RWPE2 (cell line): ENCODE results near the gene FAM43B.

ENCODE experiments used
- ATAC-seq: fragments of 200-7000 bp; cut with Tn5 transposase; 3 replicates; pipeline ENCODE4 v1.9.1; 2021; ENCODE audit warnings: low read depth
- DNase-seq: peaks from one replicate; pipeline ENCODE4 v3.0.0-alpha.2; 2020; ENCODE audit warnings: low spot score
- H3K27ac ChIP-seq: fragments of 450-650 bp; 2 replicates; pipeline ENCODE4 v1.5.1; 2017; ENCODE audit warnings: mild to moderate bottlenecking; ENCODE audit not compliant: poor library complexity, severe bottlenecking
- H3K27me3 ChIP-seq: fragments of 250-450 bp; sonication (Bioruptor Pico); 2 replicates; pipeline ENCODE4 v1.5.1; 2021; ENCODE audit warnings: mild to moderate bottlenecking, moderate library complexity; ENCODE audit not compliant: insufficient read depth, poor library complexity, severe bottlenecking
- H3K36me3 ChIP-seq: fragments of 250-450 bp; sonication (Bioruptor Pico); 2 replicates; pipeline ENCODE4 v1.5.1; 2020; ENCODE audit warnings: low read depth, mild to moderate bottlenecking, moderate library complexity
- H3K4me1 ChIP-seq: fragments of 250-450 bp; sonication (Bioruptor Pico); 2 replicates; pipeline ENCODE4 v1.5.1; 2021; ENCODE audit warnings: mild to moderate bottlenecking, moderate library complexity; ENCODE audit not compliant: insufficient read depth, poor library complexity, severe bottlenecking
- H3K4me3 ChIP-seq: fragments of 250-450 bp; sonication (Bioruptor Pico); 2 replicates; pipeline ENCODE4 v1.5.1; 2021; ENCODE audit warnings: mild to moderate bottlenecking, moderate library complexity; ENCODE audit not compliant: severe bottlenecking
- H3K9me3 ChIP-seq: fragments of 250-450 bp; sonication (Bioruptor Pico); 2 replicates; pipeline ENCODE4 v1.5.1; 2021; ENCODE audit warnings: mild to moderate bottlenecking, moderate library complexity; ENCODE audit not compliant: severe bottlenecking
- CTCF ChIP-seq: fragments of 450-650 bp; IDR thresholded peaks from one replicate; pipeline ENCODE4 v1.5.1; 2017; ENCODE audit warnings: mild to moderate bottlenecking, moderate library complexity; ENCODE audit not compliant: poor library complexity, severe bottlenecking

The FAM43B gene

DNA sequence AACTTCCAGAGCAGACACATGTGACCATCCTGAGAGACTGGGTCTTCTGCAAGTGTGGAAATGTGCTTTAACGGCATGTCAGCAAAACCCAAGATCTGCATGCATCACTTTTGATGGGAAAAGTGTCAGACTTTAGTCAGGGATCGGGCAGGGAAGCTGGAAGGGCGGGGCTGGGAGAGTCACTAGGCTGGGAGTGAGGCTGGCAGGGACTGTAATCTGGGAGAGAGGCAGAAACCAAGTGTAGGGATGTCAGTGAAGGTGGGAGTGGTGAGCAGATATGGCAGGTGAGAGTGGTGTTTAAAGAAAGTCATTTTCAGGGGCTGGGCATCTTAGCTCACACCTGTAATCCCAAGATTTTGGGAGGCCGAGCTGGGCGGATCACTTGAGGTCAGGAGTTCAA lies 47.8 kb downstream of the FAM43B start:
- Histone ChIP-seq H3K9me3 (no peaks in the 10 kb centered on the region), H3K36me3 (peaks cover 6% of the 10 kb centered on the region; the same call in 1 of the 2 replicates), H3K4me1 (peaks cover 51% of the 10 kb centered on the region), H3K27ac (peak overlapping the region; percentile 81), H3K4me3 (no peak overlapping the region), H3K27me3 (no peaks in the 10 kb centered on the region)
- ATAC-seq: no peak
- DNase-seq: no peak
- no peak for TF ChIP-seq CTCF

- Histone ChIP-seq H3K9me3 (no peaks in the 10 kb centered on the region), H3K27me3 (no peaks in the 10 kb centered on the region), H3K36me3 (peaks cover 6% of the 10 kb centered on the region; the same call in 1 of the 2 replicates), H3K4me3 (no peak overlapping the region), H3K4me1 (peaks cover 51% of the 10 kb centered on the region), H3K27ac (peak overlapping the region; percentile 81)
- peak; percentile 32; the same call in 2 of the 3 replicates for ATAC-seq
- no peak for TF ChIP-seq CTCF
- no peak for DNase-seq
Observed at GRCh38 chr1:20601129-20601825, 48.9 kb downstream of the FAM43B start.

DNA sequence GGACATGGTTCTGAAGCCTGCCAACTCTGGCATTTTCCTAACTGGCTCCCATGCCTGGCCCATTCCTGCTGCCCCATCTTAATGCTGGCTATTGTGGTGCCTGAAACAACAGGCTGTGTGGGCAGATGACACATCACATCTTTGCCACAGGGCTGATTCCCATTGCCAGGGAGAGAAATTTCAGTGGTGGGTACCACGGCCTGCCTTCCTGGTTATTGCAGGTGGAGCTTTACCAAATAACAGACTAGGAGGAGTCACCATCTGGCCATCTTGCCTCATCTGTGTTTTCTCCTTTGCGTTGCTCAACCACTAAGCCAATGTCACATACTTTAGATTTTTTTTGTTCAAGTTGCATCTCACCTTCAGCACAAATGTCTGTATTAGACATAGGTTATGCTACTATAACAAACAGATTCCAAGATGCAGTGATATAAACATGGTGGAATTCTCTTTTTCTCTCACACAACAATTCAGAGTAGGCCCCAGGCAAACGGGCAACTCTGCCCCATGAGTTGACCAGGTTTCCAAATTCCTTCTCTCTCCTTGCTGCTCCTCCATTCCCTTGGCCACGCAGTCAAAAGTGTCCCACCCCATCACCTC lies 50.6 kb downstream of the FAM43B start:
- Histone ChIP-seq H3K27ac (peak overlapping the region; percentile 81), H3K9me3 (no peaks in the 10 kb centered on the region), H3K27me3 (no peaks in the 10 kb centered on the region), H3K4me1 (peaks cover 51% of the 10 kb centered on the region), H3K4me3 (no peak overlapping the region), H3K36me3 (peaks cover 6% of the 10 kb centered on the region; the same call in 1 of the 2 replicates)
- peak; percentile 22; the same call in 2 of the 3 replicates for ATAC-seq
- TF ChIP-seq CTCF: no peak
- no peak for DNase-seq

- no peak for DNase-seq
- no peaks in the 10 kb centered on the region for H3K27me3 ChIP-seq
- no peak overlapping the region for H3K4me3 ChIP-seq
- no peaks in the 10 kb centered on the region for H3K9me3 ChIP-seq
- peaks cover 51% of the 10 kb centered on the region for H3K4me1 ChIP-seq
- no peak for TF ChIP-seq CTCF
- peak overlapping the region; percentile 81 for H3K27ac ChIP-seq
- peak; percentile 78 for ATAC-seq
- H3K36me3 ChIP-seq: peaks cover 10% of the 10 kb centered on the region; the same call in 1 of the 2 replicates
Observed at GRCh38 chr1:20603504-20604464, 51.4 kb downstream of the FAM43B start.
